Vagina (tissue), 2 donors: Measurements from ENCODE around the gene IFI6. TPM values are rescaled to one million over a fixed set of nuclear protein-coding genes. Genes with fewer than 3 reads are reported as not detected.
"Not testable (repeated sequence)": the region's sequence is repeated elsewhere in the genome, so short reads cannot be mapped to it uniquely, and the experiment has no call there.

Experiments used
- DNase-seq, 2 donors: peaks; one replicate each; pipeline ENCODE4 v3.0.0-alpha.2; 2017; ENCODE audit errors: extremely low spot score in 2 of 2
- H3K27ac ChIP-seq: fragments of 200-600 bp; sonication (generic); one replicate; pipeline ENCODE4 v1.5.1; 2019
- H3K27me3 ChIP-seq: fragments of 200-600 bp; sonication (generic); one replicate; pipeline ENCODE4 v1.5.1; 2019
- H3K36me3 ChIP-seq, 2 donors: fragments of 200-600 bp; sonication (generic); one replicate each; pipeline ENCODE4 v1.5.1; 2017 to 2019
- H3K4me1 ChIP-seq: fragments of 200-600 bp; sonication (generic); one replicate; pipeline ENCODE4 v1.5.1; 2019
- H3K4me3 ChIP-seq, 2 donors: fragments of 200-600 bp; sonication (generic); 1 replicate in 1 of 2; 2 replicates in 1 of 2; pipeline ENCODE4 v1.5.1; 2016 to 2019
- H3K9me3 ChIP-seq: fragments of 200-600 bp; sonication (generic); one replicate; pipeline ENCODE4 v1.5.1; 2019
- CTCF ChIP-seq, 3 experiments: fragments of 450-650 bp in 2 of 3; fragments of 200-600 bp in 1 of 3; sonication (generic) in 1 of 3; IDR thresholded peaks; one replicate each; pipeline ENCODE4 v1.5.1; 2017 to 2019; ENCODE audit warnings: antibody characterized with exemption in 3 of 3, mild to moderate bottlenecking in 2 of 3, moderate library complexity in 2 of 3
- POLR2A ChIP-seq, 2 donors: fragments of 450-650 bp; IDR thresholded peaks; one replicate each; pipeline ENCODE4 v1.6.1; 2017; ENCODE audit warnings: antibody characterized with exemption in 2 of 2, mild to moderate bottlenecking in 2 of 2, moderate library complexity in 2 of 2
- POLR2AphosphoS5 ChIP-seq, 2 donors: sonication (generic); formaldehyde crosslinking; IDR thresholded peaks; one replicate each; pipeline ENCODE4 v1.9.0; 2017; ENCODE audit warnings: antibody characterized with exemption in 2 of 2, mild to moderate bottlenecking in 2 of 2, low read depth in 1 of 2; ENCODE audit not compliant: insufficient read depth in 1 of 2
- intact Hi-C: fragments of 100-400 bp; cut with DNase I; formaldehyde crosslinking; loops from one replicate; pipeline ENCODE4 v1.15.1; 2023
- total RNA-seq: library from RNA; depleted of rRNA; stranded (reverse); fragments of >200 nt; gene quantifications from one replicate; pipeline ENCODE4 v1.2.3, GENCODE V29; 2016

Gene IFI6
- total RNA-seq, 1 donor from 2014 or later = 28.2 TPM

- no peaks in the 10 kb centered on the region for H3K27me3 ChIP-seq
- H3K4me3 ChIP-seq = no peak overlapping the region
- intact Hi-C loops = no loop called here
- H3K9me3 ChIP-seq = no peaks in the 10 kb centered on the region
- H3K27ac ChIP-seq = no peak overlapping the region
- TF ChIP-seq POLR2A (IDR thresholded peaks at IDR 0.05) (no peak), CTCF (IDR thresholded peaks at IDR 0.05) (no peak), POLR2AphosphoS5 (IDR thresholded peaks at IDR 0.05; ENCODE audit: insufficient read depth in 1 of 2, low read depth in 1 of 2) (no peak)
- H3K4me1 ChIP-seq = no peaks in the 10 kb centered on the region
- DNase-seq = no peak
- no peaks in the 10 kb centered on the region for H3K36me3 ChIP-seq
These were observed 41.2 kb upstream of the IFI6 start for GRCh38 chr1:27713139-27713725.

DNA sequence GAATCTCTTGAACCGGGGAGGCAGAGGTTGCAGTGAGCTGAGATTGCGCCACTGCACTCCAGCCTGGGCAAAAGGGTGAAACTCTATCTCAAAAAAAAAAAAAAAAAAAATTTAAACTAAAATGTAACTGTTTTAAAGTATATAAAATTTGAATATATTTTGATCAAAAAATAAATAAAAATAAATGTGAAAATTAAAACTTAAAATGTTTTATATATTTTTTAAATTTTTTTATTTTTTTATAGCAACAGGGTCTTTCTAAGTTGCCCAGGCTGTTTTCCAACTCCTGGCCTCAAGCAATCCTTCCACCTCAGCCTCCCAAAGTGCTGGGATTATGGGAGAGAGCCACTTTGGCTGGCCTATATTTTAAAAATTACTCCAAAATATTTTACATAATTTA, 38.6 kb upstream of the IFI6 start:
- Histone ChIP-seq H3K4me3 (no peak overlapping the region), H3K4me1 (no peaks in the 10 kb centered on the region), H3K27me3 (no peaks in the 10 kb centered on the region), H3K9me3 (no peaks in the 10 kb centered on the region), H3K36me3 (no peaks in the 10 kb centered on the region), H3K27ac (no peak overlapping the region)
- DNase-seq = no peak
- no peak for TF ChIP-seq CTCF (IDR thresholded peaks at IDR 0.05)
- TF ChIP-seq POLR2AphosphoS5 (IDR thresholded peaks at IDR 0.05; ENCODE audit: insufficient read depth in 1 of 2, low read depth in 1 of 2) = no peak
- no peak for TF ChIP-seq POLR2A (IDR thresholded peaks at IDR 0.05)
- intact Hi-C loops = no loop called here

- Histone ChIP-seq H3K27me3 (no peaks in the 10 kb centered on the region), H3K4me1 (no peaks in the 10 kb centered on the region), H3K27ac (no peak overlapping the region), H3K4me3 (no peak overlapping the region), H3K9me3 (no peaks in the 10 kb centered on the region), H3K36me3 (no peaks in the 10 kb centered on the region)
- no peak for TF ChIP-seq POLR2A (IDR thresholded peaks at IDR 0.05)
- TF ChIP-seq CTCF (IDR thresholded peaks at IDR 0.05) = no peak
- no peak for DNase-seq
- intact Hi-C loops = no loop called here
These were observed 33.6 kb upstream of the IFI6 start for GRCh38 chr1:27705545-27705944.

DNA sequence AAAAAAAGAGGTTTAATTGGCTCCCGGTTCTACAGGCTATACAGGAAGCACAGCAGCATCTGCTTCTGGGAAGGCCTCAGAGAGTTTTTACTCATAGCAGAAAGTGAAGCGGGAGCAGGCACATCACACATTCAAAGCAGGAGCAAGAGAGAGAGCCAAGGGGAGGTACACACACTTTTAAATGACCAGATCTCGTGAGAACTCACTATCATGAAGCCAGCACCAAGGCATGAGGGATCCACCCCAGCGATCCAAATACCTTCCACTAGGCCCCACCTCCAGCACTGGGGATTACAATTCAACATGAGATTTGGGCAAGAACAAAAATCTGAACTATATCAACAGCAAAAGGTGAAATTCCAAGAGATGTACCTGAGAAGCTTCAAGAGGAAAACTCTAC, 33.0 kb upstream of the IFI6 start:
- H3K36me3 ChIP-seq = no peaks in the 10 kb centered on the region
- H3K4me1 ChIP-seq = no peaks in the 10 kb centered on the region
- no peaks in the 10 kb centered on the region for H3K9me3 ChIP-seq
- H3K27me3 ChIP-seq = no peaks in the 10 kb centered on the region
- no peak for DNase-seq
- H3K4me3 ChIP-seq = no peak overlapping the region
- intact Hi-C loops = no loop called here
- no peak overlapping the region for H3K27ac ChIP-seq
- TF ChIP-seq CTCF (IDR thresholded peaks at IDR 0.05) (no peak), POLR2AphosphoS5 (IDR thresholded peaks at IDR 0.05; ENCODE audit: insufficient read depth in 1 of 2, low read depth in 1 of 2) (no peak), POLR2A (IDR thresholded peaks at IDR 0.05) (no peak)

GRCh38 chr1:27696835-27697234, 24.8 kb upstream of the IFI6 start:
- DNase-seq, H3K36me3 ChIP-seq, intact Hi-C loops, H3K27me3 ChIP-seq, H3K4me1 ChIP-seq, H3K27ac ChIP-seq, H3K4me3 ChIP-seq, H3K9me3 ChIP-seq: not testable (repeated sequence)

DNA sequence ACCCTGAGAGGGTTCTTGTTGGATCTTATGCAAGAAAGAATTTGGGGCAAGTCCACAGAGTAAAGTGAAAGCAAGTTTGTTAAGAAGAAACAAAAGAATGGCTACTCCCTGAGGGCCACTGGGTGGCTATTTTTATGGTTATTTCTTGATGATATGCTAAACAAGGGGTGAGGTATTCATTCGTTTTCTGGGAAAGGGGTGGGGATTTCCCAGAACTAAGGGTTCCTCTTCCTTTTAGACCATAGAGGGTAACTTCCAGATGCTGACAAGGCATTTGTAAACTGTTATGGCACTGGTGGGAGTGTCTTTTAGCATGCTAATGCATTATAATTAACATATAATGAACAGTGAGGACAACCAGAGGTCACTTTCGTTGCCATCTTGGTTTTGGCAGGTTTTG, 18.2 kb upstream of the IFI6 start:
- Histone ChIP-seq H3K27me3 (no peaks in the 10 kb centered on the region), H3K36me3 (no peaks in the 10 kb centered on the region), H3K27ac (no peak overlapping the region), H3K4me3 (no peak overlapping the region), H3K4me1 (no peaks in the 10 kb centered on the region), H3K9me3 (no peaks in the 10 kb centered on the region)
- intact Hi-C loops = no loop called here
- DNase-seq = no peak
- TF ChIP-seq POLR2A (IDR thresholded peaks at IDR 0.05) (no peak), CTCF (IDR thresholded peaks at IDR 0.05) (no peak), POLR2AphosphoS5 (IDR thresholded peaks at IDR 0.05; ENCODE audit: insufficient read depth in 1 of 2, low read depth in 1 of 2) (no peak)
